SK-N-SH treated with all-trans-retinoic acid at 6 μM for 48 hours (cell line): Measurements from ENCODE around the gene HSPA12A.

Experiments
- BACH2 ChIP-seq: fragments of 250-450 bp; sonication (Bioruptor Pico); IDR thresholded peaks from 2 replicates; pipeline ENCODE4 v1.9.0; 2021; ENCODE audit warnings: mild to moderate bottlenecking, borderline replicate concordance
- CREB5 ChIP-seq: fragments of 250-450 bp; sonication (Bioruptor Pico); IDR thresholded peaks from 2 replicates; pipeline ENCODE4 v1.5.1; 2020; ENCODE audit warnings: low read depth, mild to moderate bottlenecking, moderate library complexity
- CSDC2 ChIP-seq: fragments of 250-450 bp; sonication (Bioruptor Pico); IDR thresholded peaks from 2 replicates; pipeline ENCODE4 v1.5.0; 2020; ENCODE audit warnings: mild to moderate bottlenecking, moderate library complexity
- ISL1 ChIP-seq: fragments of 250-450 bp; sonication (Bioruptor Pico); IDR thresholded peaks from 2 replicates; pipeline ENCODE4 v2.1.2; 2022; ENCODE audit warnings: mild to moderate bottlenecking, moderate library complexity
- TOX ChIP-seq: fragments of 250-450 bp; sonication (Bioruptor Pico); IDR thresholded peaks from 2 replicates; pipeline ENCODE4 v1.8.0; 2021; ENCODE audit warnings: mild to moderate bottlenecking, moderate library complexity, borderline replicate concordance
- ZC3H10 ChIP-seq: fragments of 250-450 bp; sonication (Bioruptor Pico); IDR thresholded peaks from 2 replicates; pipeline ENCODE4 v1.5.1; 2021; ENCODE audit warnings: mild to moderate bottlenecking, moderate library complexity
- ZFP3 ChIP-seq: fragments of 250-450 bp; sonication (Bioruptor Pico); IDR thresholded peaks from 2 replicates; pipeline ENCODE4 v1.5.0; 2020; ENCODE audit warnings: mild to moderate bottlenecking, moderate library complexity
- ZNF70 ChIP-seq: fragments of 450-650 bp; formaldehyde crosslinking; IDR thresholded peaks from 2 replicates; pipeline ENCODE4 v1.5.0; 2020; ENCODE audit warnings: mild to moderate bottlenecking, moderate library complexity
- TF ChIP-seq, protein P1 (sequence below): fragments of 250-450 bp; sonication (Bioruptor Pico); IDR thresholded peaks from 2 replicates; pipeline ENCODE4 v1.8.0; 2020; ENCODE audit warnings: mild to moderate bottlenecking, moderate library complexity, borderline replicate concordance
- TF ChIP-seq, protein P2 (sequence below): fragments of 250-450 bp; sonication (Bioruptor Pico); IDR thresholded peaks from 2 replicates; pipeline ENCODE4 v1.8.0; 2021; ENCODE audit warnings: low read depth, mild to moderate bottlenecking, moderate library complexity, borderline replicate concordance
- TF ChIP-seq, protein P3 (sequence below): fragments of 250-450 bp; sonication (Bioruptor Pico); IDR thresholded peaks from 2 replicates; pipeline ENCODE4 v1.5.1; 2021; ENCODE audit warnings: mild to moderate bottlenecking, moderate library complexity
- TF ChIP-seq, protein P4 (sequence below): fragments of 250-450 bp; sonication (Bioruptor Pico); IDR thresholded peaks from 2 replicates; pipeline ENCODE4 v1.5.0; 2020; ENCODE audit warnings: mild to moderate bottlenecking, moderate library complexity

- TF ChIP-seq TOX (CRISPR knock-in tag) (no peak), BACH2 (no peak), CSDC2 (no peak), ZFP3 (CRISPR knock-in tag) (no peak), ISL1 (CRISPR knock-in tag) (no peak), ZC3H10 (no peak), ZNF70 (CRISPR knock-in tag) (no peak), CREB5 (CRISPR knock-in tag) (no peak)
- TF ChIP-seq, protein P1, sequence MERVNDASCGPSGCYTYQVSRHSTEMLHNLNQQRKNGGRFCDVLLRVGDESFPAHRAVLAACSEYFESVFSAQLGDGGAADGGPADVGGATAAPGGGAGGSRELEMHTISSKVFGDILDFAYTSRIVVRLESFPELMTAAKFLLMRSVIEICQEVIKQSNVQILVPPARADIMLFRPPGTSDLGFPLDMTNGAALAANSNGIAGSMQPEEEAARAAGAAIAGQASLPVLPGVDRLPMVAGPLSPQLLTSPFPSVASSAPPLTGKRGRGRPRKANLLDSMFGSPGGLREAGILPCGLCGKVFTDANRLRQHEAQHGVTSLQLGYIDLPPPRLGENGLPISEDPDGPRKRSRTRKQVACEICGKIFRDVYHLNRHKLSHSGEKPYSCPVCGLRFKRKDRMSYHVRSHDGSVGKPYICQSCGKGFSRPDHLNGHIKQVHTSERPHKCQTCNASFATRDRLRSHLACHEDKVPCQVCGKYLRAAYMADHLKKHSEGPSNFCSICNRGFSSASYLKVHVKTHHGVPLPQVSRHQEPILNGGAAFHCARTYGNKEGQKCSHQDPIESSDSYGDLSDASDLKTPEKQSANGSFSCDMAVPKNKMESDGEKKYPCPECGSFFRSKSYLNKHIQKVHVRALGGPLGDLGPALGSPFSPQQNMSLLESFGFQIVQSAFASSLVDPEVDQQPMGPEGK (CRISPR knock-in tag): no peak
- TF ChIP-seq, protein P2, sequence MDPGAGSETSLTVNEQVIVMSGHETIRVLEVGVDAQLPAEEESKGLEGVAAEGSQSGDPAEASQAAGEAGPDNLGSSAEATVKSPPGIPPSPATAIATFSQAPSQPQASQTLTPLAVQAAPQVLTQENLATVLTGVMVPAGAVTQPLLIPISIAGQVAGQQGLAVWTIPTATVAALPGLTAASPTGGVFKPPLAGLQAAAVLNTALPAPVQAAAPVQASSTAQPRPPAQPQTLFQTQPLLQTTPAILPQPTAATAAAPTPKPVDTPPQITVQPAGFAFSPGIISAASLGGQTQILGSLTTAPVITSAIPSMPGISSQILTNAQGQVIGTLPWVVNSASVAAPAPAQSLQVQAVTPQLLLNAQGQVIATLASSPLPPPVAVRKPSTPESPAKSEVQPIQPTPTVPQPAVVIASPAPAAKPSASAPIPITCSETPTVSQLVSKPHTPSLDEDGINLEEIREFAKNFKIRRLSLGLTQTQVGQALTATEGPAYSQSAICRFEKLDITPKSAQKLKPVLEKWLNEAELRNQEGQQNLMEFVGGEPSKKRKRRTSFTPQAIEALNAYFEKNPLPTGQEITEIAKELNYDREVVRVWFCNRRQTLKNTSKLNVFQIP (CRISPR knock-in tag): no peak
- TF ChIP-seq, protein P3, sequence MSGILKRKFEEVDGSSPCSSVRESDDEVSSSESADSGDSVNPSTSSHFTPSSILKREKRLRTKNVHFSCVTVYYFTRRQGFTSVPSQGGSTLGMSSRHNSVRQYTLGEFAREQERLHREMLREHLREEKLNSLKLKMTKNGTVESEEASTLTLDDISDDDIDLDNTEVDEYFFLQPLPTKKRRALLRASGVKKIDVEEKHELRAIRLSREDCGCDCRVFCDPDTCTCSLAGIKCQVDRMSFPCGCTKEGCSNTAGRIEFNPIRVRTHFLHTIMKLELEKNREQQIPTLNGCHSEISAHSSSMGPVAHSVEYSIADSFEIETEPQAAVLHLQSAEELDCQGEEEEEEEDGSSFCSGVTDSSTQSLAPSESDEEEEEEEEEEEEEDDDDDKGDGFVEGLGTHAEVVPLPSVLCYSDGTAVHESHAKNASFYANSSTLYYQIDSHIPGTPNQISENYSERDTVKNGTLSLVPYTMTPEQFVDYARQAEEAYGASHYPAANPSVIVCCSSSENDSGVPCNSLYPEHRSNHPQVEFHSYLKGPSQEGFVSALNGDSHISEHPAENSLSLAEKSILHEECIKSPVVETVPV (CRISPR knock-in tag): no peak
- TF ChIP-seq, protein P4, sequence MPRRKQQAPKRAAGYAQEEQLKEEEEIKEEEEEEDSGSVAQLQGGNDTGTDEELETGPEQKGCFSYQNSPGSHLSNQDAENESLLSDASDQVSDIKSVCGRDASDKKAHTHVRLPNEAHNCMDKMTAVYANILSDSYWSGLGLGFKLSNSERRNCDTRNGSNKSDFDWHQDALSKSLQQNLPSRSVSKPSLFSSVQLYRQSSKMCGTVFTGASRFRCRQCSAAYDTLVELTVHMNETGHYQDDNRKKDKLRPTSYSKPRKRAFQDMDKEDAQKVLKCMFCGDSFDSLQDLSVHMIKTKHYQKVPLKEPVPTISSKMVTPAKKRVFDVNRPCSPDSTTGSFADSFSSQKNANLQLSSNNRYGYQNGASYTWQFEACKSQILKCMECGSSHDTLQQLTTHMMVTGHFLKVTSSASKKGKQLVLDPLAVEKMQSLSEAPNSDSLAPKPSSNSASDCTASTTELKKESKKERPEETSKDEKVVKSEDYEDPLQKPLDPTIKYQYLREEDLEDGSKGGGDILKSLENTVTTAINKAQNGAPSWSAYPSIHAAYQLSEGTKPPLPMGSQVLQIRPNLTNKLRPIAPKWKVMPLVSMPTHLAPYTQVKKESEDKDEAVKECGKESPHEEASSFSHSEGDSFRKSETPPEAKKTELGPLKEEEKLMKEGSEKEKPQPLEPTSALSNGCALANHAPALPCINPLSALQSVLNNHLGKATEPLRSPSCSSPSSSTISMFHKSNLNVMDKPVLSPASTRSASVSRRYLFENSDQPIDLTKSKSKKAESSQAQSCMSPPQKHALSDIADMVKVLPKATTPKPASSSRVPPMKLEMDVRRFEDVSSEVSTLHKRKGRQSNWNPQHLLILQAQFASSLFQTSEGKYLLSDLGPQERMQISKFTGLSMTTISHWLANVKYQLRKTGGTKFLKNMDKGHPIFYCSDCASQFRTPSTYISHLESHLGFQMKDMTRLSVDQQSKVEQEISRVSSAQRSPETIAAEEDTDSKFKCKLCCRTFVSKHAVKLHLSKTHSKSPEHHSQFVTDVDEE (CRISPR knock-in tag): no peak
Observed at GRCh38 chr10:116694927-116695268, 47.5 kb downstream of the HSPA12A start.
